ENCODE results near the gene LDAH. TPM values are rescaled to one million over a fixed set of nuclear protein-coding genes. Genes with fewer than 3 reads are reported as not detected.

The LDAH gene
- total and polyA plus RNA-seq, 2 donors (not counting 3 experiments of a cell fraction or from before 2014, with no cell fraction given) = 12.3 to 24.0 TPM

- H3K4me2 ChIP-seq (ENCODE audit: insufficient read depth, low read length) = no peak overlapping the region
- H4K20me1 ChIP-seq (replicated peaks; ENCODE audit: control insufficient read depth, extremely low read depth, insufficient read depth, low read length) = no peaks in the 10 kb centered on the region
- H3K4me3 ChIP-seq (replicated peaks in 1 of 3; ENCODE audit: insufficient read depth in 1 of 3, low read depth in 1 of 3, low read length in 3 of 3) = no peak overlapping the region
- H3K27me3 ChIP-seq (ENCODE audit: control insufficient read depth in 2 of 2, insufficient read depth in 2 of 2, low read length in 2 of 2) = peaks cover 11 to 21% of the 10 kb centered on the region in 2 experiments
- dilution Hi-C loops (cut with MboI; ENCODE audit: extremely low pct_ligation_motif_present, low sequenced_read_pairs) = no loop called here
- H3K79me2 ChIP-seq (ENCODE audit: control insufficient read depth, insufficient read depth, low read length) = no peaks in the 10 kb centered on the region
- H3K4me1 ChIP-seq (ENCODE audit: control insufficient read depth, extremely low read depth, insufficient read depth, low read length) = peaks cover 10% of the 10 kb centered on the region
- intact Hi-C loops (cut with micrococcal nuclease) = no loop called here
- BruUV-seq (replicated peaks) = no TSS peak
- H2AFZ ChIP-seq (ENCODE audit: low read depth, low read length) = no peak overlapping the region
- no peaks in the 10 kb centered on the region for H3K9me1 ChIP-seq (replicated peaks; ENCODE audit: control insufficient read depth, extremely low read depth, insufficient read depth, low read length)
- no peak overlapping the region for H3K27ac ChIP-seq (ENCODE audit: insufficient read depth, low read depth, low read length)
- H3K9me3 ChIP-seq (replicated peaks; ENCODE audit: control insufficient read depth, insufficient read depth, low read length) = no peaks in the 10 kb centered on the region
- no peak overlapping the region for H3K9ac ChIP-seq (replicated peaks; ENCODE audit: extremely low read depth, insufficient read depth, low read length)
- FAIRE-seq = no peak
- no peak for DNase-seq (ENCODE audit: low read depth, low spot score)
- no peak for TF ChIP-seq MYC (IDR thresholded peaks at IDR 0.05; ENCODE audit: low read depth, low read length)
- TF ChIP-seq EZH2 (IDR thresholded peaks at IDR 0.05; ENCODE audit: borderline replicate concordance, low read depth, low read length, severe bottlenecking) = no peak
- TF ChIP-seq POLR2A (IDR thresholded peaks at IDR 0.05; ENCODE audit: low read depth, low read length) = no peak
- TF ChIP-seq POLR2AphosphoS5 (IDR thresholded peaks at IDR 0.05; ENCODE audit: insufficient read depth, low read depth, low read length) = no peak
- TF ChIP-seq GATA2 (IDR thresholded peaks at IDR 0.05; ENCODE audit: insufficient read depth, insufficient read length, low read depth, low read length) = no peak
- TF ChIP-seq JUN (IDR thresholded peaks at IDR 0.05; ENCODE audit: borderline replicate concordance, insufficient read depth, insufficient read length, low read depth) = no peak
- no peak for TF ChIP-seq MAX (IDR thresholded peaks at IDR 0.05; ENCODE audit: insufficient read depth, insufficient read length)
- no peak for TF ChIP-seq CTCF (IDR thresholded peaks at IDR 0.05; ENCODE audit: extremely low read depth in 1 of 2, insufficient read depth in 1 of 2, low read depth in 1 of 2, low read length in 2 of 2)
- TF ChIP-seq FOS (IDR thresholded peaks at IDR 0.05; ENCODE audit: borderline replicate concordance, insufficient read depth, low read length) = no peak
- ChIA-PET CTCF (interaction anchor here (0.6 to 3.2 kb wide), 4 partner anchors 12 to 309 kb away, joined by 3 to 11 read pairs (median 3); partner anchors contain the start of gene GDF7), POLR2A (no interaction called here)
- H3K36me3 ChIP-seq (ENCODE audit: control insufficient read depth in 2 of 2, extremely low read depth in 1 of 2, insufficient read depth in 2 of 2, low read length in 2 of 2) = no peaks in the 10 kb centered on the region
Observed at GRCh38 chr2:20653695-20654534, 169.0 kb downstream of the LDAH start.

Measured in endothelial cell of umbilical vein (primary cell).